Measurements from ENCODE around the gene STRBP. TPM values are rescaled to one million over a fixed set of nuclear protein-coding genes. Genes with fewer than 3 reads are reported as not detected.

STRBP gene
- total and polyA plus RNA-seq, 9 of the 15 experiments (the other 6 are each of a cell fraction or from before 2014, with no cell fraction given): 27.7 to 84.0 (median 70.2) TPM

GRCh38 chr9:123150708-123151503, 117.5 kb downstream of the STRBP start (continued):
- TF ChIP-seq CEBPZ (IDR thresholded peaks at IDR 0.05; ENCODE audit: borderline replicate concordance, low read depth, low read length): no peak
- no peak for TF ChIP-seq HOMEZ (CRISPR knock-in tag; IDR thresholded peaks at IDR 0.05)
- no peak for TF ChIP-seq POLR3G (IDR thresholded peaks at IDR 0.05; ENCODE audit: extremely low read depth, insufficient read length, insufficient replicate concordance)
- TF ChIP-seq MTA2 (IDR thresholded peaks at IDR 0.05; ENCODE audit: low read depth): no peak
- no peak for TF ChIP-seq ATF7 (IDR thresholded peaks at IDR 0.05)

Data from K562 (cell line).